ENCODE results near the gene EDDM13. TPM values are rescaled to one million over a fixed set of nuclear protein-coding genes. Genes with fewer than 3 reads are reported as not detected.

EDDM13 gene
- total and polyA plus RNA-seq, 2 of the 13 experiments (the other 11 are each of a cell fraction or from before 2014, with no cell fraction given) = not detected

GRCh38 chr19:56271151-56271550 is 1.4 kb upstream of the EDDM13 start:
- ChIA-PET CTCF (ENCODE audit: low intra/inter-chr PET ratio, low total read pairs) (no interaction called here), POLR2A (no interaction called here)
- H3K4me1 ChIP-seq (ENCODE audit: insufficient read depth, low read length) = no peaks in the 10 kb centered on the region
- H3K9me3 ChIP-seq (ENCODE audit: low read length) = no peaks in the 10 kb centered on the region
- no peaks in the 10 kb centered on the region; a peak in 2 of 5 replicates for H3K36me3 ChIP-seq (replicated peaks in 1 of 2; ENCODE audit: control insufficient read depth in 1 of 2, insufficient read depth in 2 of 2, low read length in 2 of 2)
- ATAC-seq = no peak
- BruUV-seq (replicated peaks) = no TSS peak
- intact Hi-C loops (cut with micrococcal nuclease; ENCODE audit: unreplicated experiment) (no loop called here), in situ Hi-C loops (cut with HindIII; ENCODE audit: extremely low pct_ligation_motif_present, low pct_unique_long_range_greater_than_20kb) (no loop called here)
- H3K79me2 ChIP-seq (ENCODE audit: insufficient read depth, low read length) = no peaks in the 10 kb centered on the region
- H3K27ac ChIP-seq (ENCODE audit: extremely low read length, insufficient read depth, low read length) = no peak overlapping the region
- no peak overlapping the region for H3K9ac ChIP-seq (ENCODE audit: insufficient read depth, low read depth, low read length)
- H3K4me2 ChIP-seq (ENCODE audit: low read depth, low read length) = no peak overlapping the region
- no peaks in the 10 kb centered on the region for H3K27me3 ChIP-seq (ENCODE audit: control insufficient read depth in 1 of 2, insufficient read depth in 2 of 2, low read length in 2 of 2)
- no peak for TF ChIP-seq ZNF777 (CRISPR knock-in tag; IDR thresholded peaks at IDR 0.05)
- no peaks in the 10 kb centered on the region for H4K20me1 ChIP-seq (ENCODE audit: insufficient read depth, low read length)
- 98% methylated on average over 6 of the region's 6 CpGs for WGBS (ENCODE audit: low lambda C conversion rate)
- H2AFZ ChIP-seq (ENCODE audit: low read length) = no peak overlapping the region
- no peak for FAIRE-seq
- DNase-seq (ENCODE audit: low spot score) = no peak
- no peak overlapping the region for H3K4me3 ChIP-seq (replicated peaks in 1 of 3; ENCODE audit: insufficient read depth in 1 of 3, low read depth in 2 of 3, low read length in 3 of 3)

GRCh38 chr19:56273563-56274117 is 1.1 kb downstream of the EDDM13 start:
- no peak for TF ChIP-seq ZNF766 (CRISPR knock-in tag; IDR thresholded peaks at IDR 0.05; ENCODE audit: borderline replicate concordance)
- TF ChIP-seq TCF12 (IDR thresholded peaks at IDR 0.05) = no peak
- no peak for TF ChIP-seq TCF12 (CRISPR knock-in tag; IDR thresholded peaks at IDR 0.05)
- TF ChIP-seq NR2F2 (IDR thresholded peaks at IDR 0.05; ENCODE audit: borderline replicate concordance, low read depth) = no peak
- no peak for TF ChIP-seq ZBTB21 (CRISPR knock-in tag; IDR thresholded peaks at IDR 0.05)
- no peak for TF ChIP-seq ZNF530 (CRISPR knock-in tag; IDR thresholded peaks at IDR 0.05; ENCODE audit: low read depth)
- no peak for TF ChIP-seq SRF (IDR thresholded peaks at IDR 0.05; ENCODE audit: low read depth, low read length)
- no peak for FAIRE-seq
- no peak overlapping the region for H3K4me2 ChIP-seq (ENCODE audit: low read depth, low read length)

More at GRCh38 chr19:56273563-56274117, 1.1 kb downstream of the EDDM13 start:
- H3K4me3 ChIP-seq (replicated peaks in 1 of 3; ENCODE audit: insufficient read depth in 1 of 3, low read depth in 2 of 3, low read length in 3 of 3) = no peak overlapping the region
- H3K79me2 ChIP-seq (ENCODE audit: insufficient read depth, low read length) = no peaks in the 10 kb centered on the region
- H3K27ac ChIP-seq (ENCODE audit: extremely low read length, insufficient read depth, low read length) = no peak overlapping the region
- no peak overlapping the region for H2AFZ ChIP-seq (ENCODE audit: low read length)
- no peaks in the 10 kb centered on the region for H3K27me3 ChIP-seq (ENCODE audit: control insufficient read depth in 1 of 2, insufficient read depth in 2 of 2, low read length in 2 of 2)
- no peaks in the 10 kb centered on the region for H4K20me1 ChIP-seq (ENCODE audit: insufficient read depth, low read length)
- WGBS (ENCODE audit: low lambda C conversion rate) = 72% methylated on average over 6 of the region's 6 CpGs
- H3K9me3 ChIP-seq (ENCODE audit: low read length) = no peaks in the 10 kb centered on the region
- H3K4me1 ChIP-seq (ENCODE audit: insufficient read depth, low read length) = no peaks in the 10 kb centered on the region
- no peak overlapping the region for H3K9ac ChIP-seq (ENCODE audit: insufficient read depth, low read depth, low read length)
- H3K36me3 ChIP-seq (replicated peaks in 1 of 2; ENCODE audit: control insufficient read depth in 1 of 2, insufficient read depth in 2 of 2, low read length in 2 of 2) = no peaks in the 10 kb centered on the region; a peak in 2 of 5 replicates
- in situ Hi-C loops (cut with HindIII; ENCODE audit: extremely low pct_ligation_motif_present, low pct_unique_long_range_greater_than_20kb) = no loop called here
- ChIA-PET CTCF (ENCODE audit: low intra/inter-chr PET ratio, low total read pairs) (no interaction called here), POLR2A (no interaction called here)
- no peak for DNase-seq (ENCODE audit: low spot score)
- ATAC-seq = no peak
- intact Hi-C loops (cut with micrococcal nuclease; ENCODE audit: unreplicated experiment) = no loop called here
- BruUV-seq (replicated peaks) = no TSS peak
